HL-60 (cell line): ENCODE results near the gene PRSS22.

Source experiments
- DNase-seq, 2 experiments: peaks; one replicate each; pipeline ENCODE4 v3.0.0-alpha.2; 2010 to 2020; ENCODE audit warnings: low read depth in 1 of 2, low spot score in 1 of 2
- H3K27ac ChIP-seq: fragments of 250-450 bp; sonication (Bioruptor Pico); replicated peaks from 2 replicates; pipeline ENCODE4 v1.5.1; 2020; ENCODE audit warnings: mild to moderate bottlenecking, moderate library complexity
- H3K27me3 ChIP-seq: fragments of 250-450 bp; sonication (Bioruptor Pico); 2 replicates; pipeline ENCODE4 v1.5.1; 2021; ENCODE audit warnings: mild to moderate bottlenecking, moderate library complexity; ENCODE audit not compliant: insufficient read depth, poor library complexity, severe bottlenecking
- H3K4me3 ChIP-seq: replicated peaks from 2 replicates; pipeline ENCODE4 v1.5.1; 2011; ENCODE audit warnings: mild to moderate bottlenecking, control low read depth, low read length; ENCODE audit not compliant: insufficient read depth
- CTCF ChIP-seq: IDR thresholded peaks from one replicate; pipeline ENCODE4 v1.5.1; 2011; ENCODE audit warnings: low read length, control low read depth, inconsistent platforms; ENCODE audit not compliant: insufficient read depth
- GABPA ChIP-seq: IDR thresholded peaks from 2 replicates; pipeline ENCODE4 v1.6.1; 2012; ENCODE audit warnings: low read depth
- POLR2AphosphoS5 ChIP-seq: IDR thresholded peaks from 2 replicates; pipeline ENCODE4 v1.6.1; 2012; ENCODE audit warnings: low read depth
- REST ChIP-seq: IDR thresholded peaks from 2 replicates; pipeline ENCODE4 v1.6.1; 2012; ENCODE audit warnings: low read depth; ENCODE audit not compliant: insufficient replicate concordance
- SPI1 ChIP-seq: IDR thresholded peaks from 2 replicates; pipeline ENCODE4 v1.6.1; 2012; ENCODE audit warnings: low read depth, mild to moderate bottlenecking, borderline replicate concordance

The PRSS22 gene

GRCh38 chr16:2820836-2821486 lies 37.0 kb downstream of the PRSS22 start:
- no peak for TF ChIP-seq CTCF
- no peak for TF ChIP-seq GABPA
- TF ChIP-seq SPI1, result no peak
- TF ChIP-seq POLR2AphosphoS5, result no peak
- TF ChIP-seq REST, result no peak
- Histone ChIP-seq H3K4me3 (no peak overlapping the region), H3K27ac (no peak overlapping the region), H3K27me3 (no peaks in the 10 kb centered on the region)
- DNase-seq, result no peak

GRCh38 chr16:2819939-2820835 lies 37.8 kb downstream of the PRSS22 start:
- Histone ChIP-seq H3K4me3 (no peak overlapping the region), H3K27ac (no peak overlapping the region), H3K27me3 (no peaks in the 10 kb centered on the region)
- DNase-seq, result no peak
- TF ChIP-seq GABPA (no peak), CTCF (no peak)

GRCh38 chr16:2819179-2819938 lies 38.6 kb downstream of the PRSS22 start:
- H3K27me3 ChIP-seq, result no peaks in the 10 kb centered on the region
- H3K27ac ChIP-seq, result no peak overlapping the region
- DNase-seq, result no peak
- no peak overlapping the region for H3K4me3 ChIP-seq
- TF ChIP-seq GABPA (no peak), CTCF (no peak), SPI1 (no peak), POLR2AphosphoS5 (no peak), REST (no peak)
